ENCODE measurements around the gene UGT2A3.
"Not testable (repeated sequence)": the region's sequence is repeated elsewhere in the genome, so short reads cannot be mapped to it uniquely, and the experiment has no call there.

Gene UGT2A3

GRCh38 chr4:68951078-68951805, at the start of gene UGT2A3:
UGT2A3 (minus strand) TSS chr4:68951804; CDS start chr4:68951760, 44 bp downstream.
- in situ Hi-C loops (cut with MboI; ENCODE audit: low sequenced_read_pairs): no loop called here

GRCh38 chr4:68997040-68997439, 45.4 kb upstream of the UGT2A3 start:
- in situ Hi-C loops (cut with MboI; ENCODE audit: low sequenced_read_pairs): no loop called here

- in situ Hi-C loops (cut with MboI; ENCODE audit: low sequenced_read_pairs): no loop called here
Observed at GRCh38 chr4:68995292-68995691, 43.7 kb upstream of the UGT2A3 start.

GRCh38 chr4:68987007-68987406, 35.4 kb upstream of the UGT2A3 start:
- in situ Hi-C loops (cut with MboI; ENCODE audit: low sequenced_read_pairs): no loop called here

- in situ Hi-C loops (cut with MboI; ENCODE audit: low sequenced_read_pairs): no loop called here
Observed at GRCh38 chr4:68985442-68985841, 33.8 kb upstream of the UGT2A3 start.

GRCh38 chr4:68984947-68985346, 33.3 kb upstream of the UGT2A3 start:
- in situ Hi-C loops (cut with MboI; ENCODE audit: low sequenced_read_pairs): no loop called here

- in situ Hi-C loops (cut with MboI; ENCODE audit: low sequenced_read_pairs): no loop called here
Observed at GRCh38 chr4:68963374-68963773, 11.8 kb upstream of the UGT2A3 start.

- in situ Hi-C loops (cut with MboI; ENCODE audit: low sequenced_read_pairs): no loop called here
Observed at GRCh38 chr4:68962868-68963267, 11.3 kb upstream of the UGT2A3 start.

GRCh38 chr4:68960294-68961163, 8.9 kb upstream of the UGT2A3 start:
- in situ Hi-C loops (cut with MboI; ENCODE audit: low sequenced_read_pairs): no loop called here

- in situ Hi-C loops (cut with MboI; ENCODE audit: low sequenced_read_pairs): not testable (repeated sequence)
Observed at GRCh38 chr4:68959085-68959484, 7.5 kb upstream of the UGT2A3 start.

- in situ Hi-C loops (cut with MboI; ENCODE audit: low sequenced_read_pairs): no loop called here
Observed at GRCh38 chr4:68954126-68954525, 2.5 kb upstream of the UGT2A3 start.

- in situ Hi-C loops (cut with MboI; ENCODE audit: low sequenced_read_pairs): no loop called here
Observed at GRCh38 chr4:68953056-68953596, 1.5 kb upstream of the UGT2A3 start.

- in situ Hi-C loops (cut with MboI; ENCODE audit: low sequenced_read_pairs): no loop called here
Observed at GRCh38 chr4:68951806-68952585, 392 bp upstream of the UGT2A3 start.

- in situ Hi-C loops (cut with MboI; ENCODE audit: low sequenced_read_pairs): no loop called here
Observed at GRCh38 chr4:68950033-68950432, 1.6 kb downstream of the UGT2A3 start.

GRCh38 chr4:68948985-68949384, 2.6 kb downstream of the UGT2A3 start:
- in situ Hi-C loops (cut with MboI; ENCODE audit: low sequenced_read_pairs): no loop called here

- in situ Hi-C loops (cut with MboI; ENCODE audit: low sequenced_read_pairs): no loop called here
Observed at GRCh38 chr4:68948044-68948743, 3.4 kb downstream of the UGT2A3 start.

GRCh38 chr4:68929076-68929737, 22.4 kb downstream of the UGT2A3 start:
- in situ Hi-C loops (cut with MboI; ENCODE audit: low sequenced_read_pairs): no loop called here

GRCh38 chr4:68927165-68927564, 24.4 kb downstream of the UGT2A3 start:
- in situ Hi-C loops (cut with MboI; ENCODE audit: low sequenced_read_pairs): no loop called here

GRCh38 chr4:68922202-68922601, 29.4 kb downstream of the UGT2A3 start:
- in situ Hi-C loops (cut with MboI; ENCODE audit: low sequenced_read_pairs): not testable (repeated sequence)

GRCh38 chr4:68921051-68921450, 30.6 kb downstream of the UGT2A3 start:
- in situ Hi-C loops (cut with MboI; ENCODE audit: low sequenced_read_pairs): no loop called here

Measured in hTERT RPE-1 (cell line).